Measurements from ENCODE around the gene SLFN12L.

DNA sequence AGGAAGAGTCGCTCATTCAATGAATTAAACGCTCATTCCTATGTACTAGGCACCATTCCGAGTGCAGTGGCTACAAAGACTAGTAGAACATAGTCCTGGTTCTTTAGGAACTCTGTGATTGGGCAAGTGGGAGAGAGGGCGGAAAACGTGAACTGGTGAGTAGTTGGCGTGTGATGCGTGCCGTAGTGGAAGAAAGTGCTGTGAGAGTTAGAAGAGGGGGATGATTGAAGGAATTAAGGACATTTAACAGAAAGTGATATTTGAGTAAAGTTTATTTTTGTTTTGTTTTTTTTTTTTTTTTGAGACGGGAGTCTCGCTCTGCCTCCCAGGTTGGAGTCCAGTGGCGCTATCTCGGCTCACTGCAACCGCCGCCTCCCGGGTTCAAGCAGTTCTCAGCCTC lies 31.1 kb upstream of the SLFN12L start:
- no peak for TF ChIP-seq SMAD3 (CRISPR knock-in tag; IDR thresholded peaks at IDR 0.05; ENCODE audit: borderline replicate concordance)
- TF ChIP-seq, protein P1, sequence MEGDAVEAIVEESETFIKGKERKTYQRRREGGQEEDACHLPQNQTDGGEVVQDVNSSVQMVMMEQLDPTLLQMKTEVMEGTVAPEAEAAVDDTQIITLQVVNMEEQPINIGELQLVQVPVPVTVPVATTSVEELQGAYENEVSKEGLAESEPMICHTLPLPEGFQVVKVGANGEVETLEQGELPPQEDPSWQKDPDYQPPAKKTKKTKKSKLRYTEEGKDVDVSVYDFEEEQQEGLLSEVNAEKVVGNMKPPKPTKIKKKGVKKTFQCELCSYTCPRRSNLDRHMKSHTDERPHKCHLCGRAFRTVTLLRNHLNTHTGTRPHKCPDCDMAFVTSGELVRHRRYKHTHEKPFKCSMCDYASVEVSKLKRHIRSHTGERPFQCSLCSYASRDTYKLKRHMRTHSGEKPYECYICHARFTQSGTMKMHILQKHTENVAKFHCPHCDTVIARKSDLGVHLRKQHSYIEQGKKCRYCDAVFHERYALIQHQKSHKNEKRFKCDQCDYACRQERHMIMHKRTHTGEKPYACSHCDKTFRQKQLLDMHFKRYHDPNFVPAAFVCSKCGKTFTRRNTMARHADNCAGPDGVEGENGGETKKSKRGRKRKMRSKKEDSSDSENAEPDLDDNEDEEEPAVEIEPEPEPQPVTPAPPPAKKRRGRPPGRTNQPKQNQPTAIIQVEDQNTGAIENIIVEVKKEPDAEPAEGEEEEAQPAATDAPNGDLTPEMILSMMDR (IDR thresholded peaks at IDR 0.05) = no peak
- no peak for TF ChIP-seq CREB1 (CRISPR knock-in tag; IDR thresholded peaks at IDR 0.05)
- TF ChIP-seq, protein P2, sequence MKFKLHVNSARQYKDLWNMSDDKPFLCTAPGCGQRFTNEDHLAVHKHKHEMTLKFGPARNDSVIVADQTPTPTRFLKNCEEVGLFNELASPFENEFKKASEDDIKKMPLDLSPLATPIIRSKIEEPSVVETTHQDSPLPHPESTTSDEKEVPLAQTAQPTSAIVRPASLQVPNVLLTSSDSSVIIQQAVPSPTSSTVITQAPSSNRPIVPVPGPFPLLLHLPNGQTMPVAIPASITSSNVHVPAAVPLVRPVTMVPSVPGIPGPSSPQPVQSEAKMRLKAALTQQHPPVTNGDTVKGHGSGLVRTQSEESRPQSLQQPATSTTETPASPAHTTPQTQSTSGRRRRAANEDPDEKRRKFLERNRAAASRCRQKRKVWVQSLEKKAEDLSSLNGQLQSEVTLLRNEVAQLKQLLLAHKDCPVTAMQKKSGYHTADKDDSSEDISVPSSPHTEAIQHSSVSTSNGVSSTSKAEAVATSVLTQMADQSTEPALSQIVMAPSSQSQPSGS (CRISPR knock-in tag; IDR thresholded peaks at IDR 0.05; ENCODE audit: borderline replicate concordance, low read depth) = no peak
- no peak for TF ChIP-seq MYBL2 (CRISPR knock-in tag; IDR thresholded peaks at IDR 0.05)
- TF ChIP-seq, protein P3, sequence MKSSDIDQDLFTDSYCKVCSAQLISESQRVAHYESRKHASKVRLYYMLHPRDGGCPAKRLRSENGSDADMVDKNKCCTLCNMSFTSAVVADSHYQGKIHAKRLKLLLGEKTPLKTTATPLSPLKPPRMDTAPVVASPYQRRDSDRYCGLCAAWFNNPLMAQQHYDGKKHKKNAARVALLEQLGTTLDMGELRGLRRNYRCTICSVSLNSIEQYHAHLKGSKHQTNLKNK (CRISPR knock-in tag; IDR thresholded peaks at IDR 0.05) = no peak
- TF ChIP-seq ZNF263 (CRISPR knock-in tag; IDR thresholded peaks at IDR 0.05; ENCODE audit: low read depth) = no peak
- TF ChIP-seq ELF4 (CRISPR knock-in tag; IDR thresholded peaks at IDR 0.05; ENCODE audit: low read depth) = no peak
- TF ChIP-seq JUN (CRISPR knock-in tag; IDR thresholded peaks at IDR 0.05) = no peak
- TF ChIP-seq NFYB (CRISPR knock-in tag; conservative IDR thresholded peaks at IDR 0.05; ENCODE audit: low read depth) = no peak
- TF ChIP-seq, protein P4, sequence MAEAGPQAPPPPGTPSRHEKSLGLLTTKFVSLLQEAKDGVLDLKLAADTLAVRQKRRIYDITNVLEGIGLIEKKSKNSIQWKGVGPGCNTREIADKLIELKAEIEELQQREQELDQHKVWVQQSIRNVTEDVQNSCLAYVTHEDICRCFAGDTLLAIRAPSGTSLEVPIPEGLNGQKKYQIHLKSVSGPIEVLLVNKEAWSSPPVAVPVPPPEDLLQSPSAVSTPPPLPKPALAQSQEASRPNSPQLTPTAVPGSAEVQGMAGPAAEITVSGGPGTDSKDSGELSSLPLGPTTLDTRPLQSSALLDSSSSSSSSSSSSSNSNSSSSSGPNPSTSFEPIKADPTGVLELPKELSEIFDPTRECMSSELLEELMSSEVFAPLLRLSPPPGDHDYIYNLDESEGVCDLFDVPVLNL (CRISPR knock-in tag; IDR thresholded peaks at IDR 0.05; ENCODE audit: borderline replicate concordance, low read depth) = no peak
- TF ChIP-seq, protein P5, sequence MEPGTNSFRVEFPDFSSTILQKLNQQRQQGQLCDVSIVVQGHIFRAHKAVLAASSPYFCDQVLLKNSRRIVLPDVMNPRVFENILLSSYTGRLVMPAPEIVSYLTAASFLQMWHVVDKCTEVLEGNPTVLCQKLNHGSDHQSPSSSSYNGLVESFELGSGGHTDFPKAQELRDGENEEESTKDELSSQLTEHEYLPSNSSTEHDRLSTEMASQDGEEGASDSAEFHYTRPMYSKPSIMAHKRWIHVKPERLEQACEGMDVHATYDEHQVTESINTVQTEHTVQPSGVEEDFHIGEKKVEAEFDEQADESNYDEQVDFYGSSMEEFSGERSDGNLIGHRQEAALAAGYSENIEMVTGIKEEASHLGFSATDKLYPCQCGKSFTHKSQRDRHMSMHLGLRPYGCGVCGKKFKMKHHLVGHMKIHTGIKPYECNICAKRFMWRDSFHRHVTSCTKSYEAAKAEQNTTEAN (CRISPR knock-in tag; IDR thresholded peaks at IDR 0.05) = no peak

Data from WTC11 (cell line).